Prostate gland (tissue), 2 donors: ENCODE results near the gene MYMK.

Experiments
- CTCF ChIP-seq, 4 experiments: fragments of 200-600 bp in 2 of 4; fragments of 450-650 bp in 2 of 4; sonication (generic) in 2 of 4; IDR thresholded peaks; 1 replicate in 3 of 4; 2 replicates in 1 of 4; pipeline ENCODE4 v1.5.1; 2016 to 2019; ENCODE audit warnings: antibody characterized with exemption in 4 of 4, mild to moderate bottlenecking in 2 of 4, moderate library complexity in 2 of 4
- POLR2AphosphoS5 ChIP-seq: sonication (generic); formaldehyde crosslinking; IDR thresholded peaks from one replicate; pipeline ENCODE4 v1.6.1; 2017; ENCODE audit warnings: antibody characterized with exemption

GRCh38 chr9:133470427-133470924 is 54.3 kb downstream of the MYMK start:
- TF ChIP-seq CTCF (IDR thresholded peaks at IDR 0.05) = no peak
- TF ChIP-seq POLR2AphosphoS5 = no peak
